Activated CD4-positive, alpha-beta T cell treated with anti-CD3 and anti-CD28 coated beads, Interleukin-2, amount 10 ng/mL, durations not matched to agents 24 days and 14 days (primary cell): Measurements from ENCODE around the gene POU4F1. TPM values are rescaled to one million over a fixed set of nuclear protein-coding genes. Genes with fewer than 3 reads are reported as not detected.

Experiments used
- DNase-seq: peaks from one replicate; pipeline ENCODE4 v3.0.0; 2022
- H3K27ac Mint-ChIP-seq: one replicate; pipeline ENCODE4 v1.8.0; 2022; ENCODE audit warnings: mild to moderate bottlenecking, mixed read lengths
- H3K27me3 Mint-ChIP-seq: one replicate; pipeline ENCODE4 v1.8.0; 2022; ENCODE audit warnings: mixed read lengths
- H3K36me3 Mint-ChIP-seq: one replicate; pipeline ENCODE4 v1.8.0; 2022; ENCODE audit warnings: low read depth, mild to moderate bottlenecking, mixed read lengths
- H3K4me1 Mint-ChIP-seq: one replicate; pipeline ENCODE4 v1.8.0; 2021; ENCODE audit warnings: mixed read lengths
- H3K4me3 Mint-ChIP-seq: one replicate; pipeline ENCODE4 v1.8.0; 2022; ENCODE audit warnings: mild to moderate bottlenecking, moderate library complexity, mixed read lengths
- H3K9me3 Mint-ChIP-seq: one replicate; pipeline ENCODE4 v1.8.0; 2021; ENCODE audit warnings: mixed read lengths
- intact Hi-C: fragments of 100-400 bp; cut with micrococcal nuclease; formaldehyde crosslinking; loops from one replicate; pipeline ENCODE4 v1.15.1; 2023
- total RNA-seq: library from RNA; stranded (reverse); gene quantifications from 2 replicates; pipeline ENCODE4 v1.2.3, GENCODE V29; 2022

The POU4F1 gene
- total RNA-seq, 1 donor from 2014 or later, result 0.14 TPM

GRCh38 chr13:78601124-78601873, 2.1 kb downstream of the POU4F1 start:
- Mint-ChIP-seq H3K9me3 (peaks cover 4% of the 10 kb centered on the region), H3K27me3 (peaks cover 81% of the 10 kb centered on the region), H3K4me3 (peak overlapping the region; percentile 52), H3K36me3 (peaks cover 12% of the 10 kb centered on the region), H3K27ac (peak overlapping the region; percentile 41), H3K4me1 (peaks cover 21% of the 10 kb centered on the region)
- peak; percentile 69 for DNase-seq
- intact Hi-C loops, result loop anchor here (5.0 kb wide), 1 partner anchor 684 kb away; the partner anchor contains the start of gene EDNRB

DNA sequence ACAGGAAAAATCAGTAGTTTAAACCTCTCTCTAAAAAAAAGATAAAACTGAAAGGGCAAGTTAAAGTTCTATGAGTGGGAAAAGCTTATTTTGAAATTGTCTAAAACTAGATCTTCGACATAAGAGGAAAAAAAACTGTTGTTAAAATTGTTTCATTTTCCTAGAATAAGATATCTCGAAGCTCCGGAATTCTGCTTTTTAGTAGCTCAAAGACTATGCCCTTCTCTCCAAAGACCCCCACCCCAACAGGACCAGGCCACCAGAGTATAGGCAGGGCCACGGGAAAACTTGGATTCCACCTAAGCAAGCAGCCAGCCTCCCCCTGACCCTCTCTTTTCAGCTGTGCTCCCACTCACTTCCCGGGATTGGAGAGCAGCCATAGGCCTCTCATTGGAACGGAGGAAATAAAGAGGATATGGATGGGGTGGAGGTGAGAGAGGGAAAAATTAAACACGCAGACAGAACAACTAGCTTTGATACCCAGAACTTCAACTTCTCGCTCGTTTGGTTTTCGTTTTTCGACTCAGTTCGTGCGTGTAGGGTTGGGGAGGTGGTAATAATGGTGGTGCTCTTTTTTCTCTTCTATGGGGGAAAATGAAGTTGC, 3.0 kb downstream of the POU4F1 start:
- Mint-ChIP-seq H3K27me3 (peaks cover 78% of the 10 kb centered on the region), H3K4me3 (peak overlapping the region; percentile 32), H3K4me1 (peaks cover 21% of the 10 kb centered on the region), H3K9me3 (peaks cover 4% of the 10 kb centered on the region), H3K27ac (peak overlapping the region; percentile 41), H3K36me3 (peaks cover 12% of the 10 kb centered on the region)
- DNase-seq, result no peak
- intact Hi-C loops, result loop anchor here (5.0 kb wide), 1 partner anchor 683 kb away; the partner anchor contains the start of gene EDNRB

- H3K4me1 Mint-ChIP-seq, result peaks cover 21% of the 10 kb centered on the region
- peaks cover 11% of the 10 kb centered on the region for H3K36me3 Mint-ChIP-seq
- H3K4me3 Mint-ChIP-seq, result no peak overlapping the region
- H3K27me3 Mint-ChIP-seq, result peaks cover 77% of the 10 kb centered on the region
- DNase-seq, result no peak
- intact Hi-C loops, result loop anchor here (5.0 to 10.0 kb wide), 2 partner anchors 465 to 682 kb away; partner anchors contain the start of gene EDNRB
- H3K9me3 Mint-ChIP-seq, result peaks cover 4% of the 10 kb centered on the region
- no peak overlapping the region for H3K27ac Mint-ChIP-seq
Measured at GRCh38 chr13:78599645-78600279, 3.6 kb downstream of the POU4F1 start.

DNA sequence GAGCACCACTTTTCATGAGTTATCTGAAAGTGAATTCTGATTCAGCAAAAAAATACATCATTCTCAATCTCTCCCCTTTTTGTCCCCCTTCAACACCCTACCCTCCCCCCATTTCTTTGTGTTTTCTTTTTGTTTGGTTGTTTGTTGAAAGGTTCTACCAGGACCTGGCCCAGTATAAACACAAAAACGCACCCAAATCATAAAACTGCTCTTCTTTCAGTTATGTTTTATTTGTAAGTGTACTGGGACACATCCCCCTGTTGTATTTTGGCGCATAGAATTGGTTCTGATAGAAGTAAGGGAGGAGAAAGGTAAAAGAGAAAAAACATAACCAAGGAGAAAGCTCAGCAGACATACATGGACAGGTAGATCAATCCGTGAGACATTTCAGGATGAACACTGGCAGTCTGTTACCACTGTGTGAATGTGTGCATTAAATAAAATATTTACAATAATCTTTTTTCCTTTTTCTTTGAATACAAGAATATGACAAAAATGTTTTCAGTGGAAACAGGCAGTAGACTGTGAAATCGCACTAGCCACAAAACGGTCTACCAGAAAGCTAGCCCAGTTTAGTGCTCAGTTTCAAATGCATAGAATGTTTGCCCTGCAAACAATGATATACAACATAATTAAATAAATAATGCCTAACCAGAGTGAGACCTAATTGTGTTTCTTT, 4.2 kb downstream of the POU4F1 start:
- Mint-ChIP-seq H3K27ac (no peak overlapping the region), H3K36me3 (peaks cover 11% of the 10 kb centered on the region), H3K4me3 (no peak overlapping the region), H3K4me1 (peaks cover 20% of the 10 kb centered on the region), H3K9me3 (peaks cover 4% of the 10 kb centered on the region), H3K27me3 (peaks cover 77% of the 10 kb centered on the region)
- no peak for DNase-seq
- intact Hi-C loops, result loop anchor here (10.0 kb wide), 1 partner anchor 464 kb away; no protein-coding TSS in a partner anchor

- no peak overlapping the region for H3K4me3 Mint-ChIP-seq
- DNase-seq, result no peak
- peaks cover 9% of the 10 kb centered on the region for H3K36me3 Mint-ChIP-seq
- H3K9me3 Mint-ChIP-seq, result peaks cover 4% of the 10 kb centered on the region
- H3K27me3 Mint-ChIP-seq, result peaks cover 76% of the 10 kb centered on the region
- intact Hi-C loops, result loop anchor here (10.0 kb wide), 1 partner anchor 463 kb away; no protein-coding TSS in a partner anchor
- H3K27ac Mint-ChIP-seq, result no peak overlapping the region
- peaks cover 13% of the 10 kb centered on the region for H3K4me1 Mint-ChIP-seq
Measured at GRCh38 chr13:78598116-78598781, 5.1 kb downstream of the POU4F1 start.

GRCh38 chr13:78597602-78597932, 5.8 kb downstream of the POU4F1 start:
- Mint-ChIP-seq H3K36me3 (peaks cover 7% of the 10 kb centered on the region), H3K4me1 (peaks cover 10% of the 10 kb centered on the region), H3K9me3 (peaks cover 4% of the 10 kb centered on the region), H3K27ac (peak overlapping the region; percentile 25), H3K4me3 (no peak overlapping the region), H3K27me3 (peaks cover 80% of the 10 kb centered on the region)
- intact Hi-C loops, result loop anchor here (10.0 kb wide), 1 partner anchor 463 kb away; no protein-coding TSS in a partner anchor
- DNase-seq, result no peak

DNA sequence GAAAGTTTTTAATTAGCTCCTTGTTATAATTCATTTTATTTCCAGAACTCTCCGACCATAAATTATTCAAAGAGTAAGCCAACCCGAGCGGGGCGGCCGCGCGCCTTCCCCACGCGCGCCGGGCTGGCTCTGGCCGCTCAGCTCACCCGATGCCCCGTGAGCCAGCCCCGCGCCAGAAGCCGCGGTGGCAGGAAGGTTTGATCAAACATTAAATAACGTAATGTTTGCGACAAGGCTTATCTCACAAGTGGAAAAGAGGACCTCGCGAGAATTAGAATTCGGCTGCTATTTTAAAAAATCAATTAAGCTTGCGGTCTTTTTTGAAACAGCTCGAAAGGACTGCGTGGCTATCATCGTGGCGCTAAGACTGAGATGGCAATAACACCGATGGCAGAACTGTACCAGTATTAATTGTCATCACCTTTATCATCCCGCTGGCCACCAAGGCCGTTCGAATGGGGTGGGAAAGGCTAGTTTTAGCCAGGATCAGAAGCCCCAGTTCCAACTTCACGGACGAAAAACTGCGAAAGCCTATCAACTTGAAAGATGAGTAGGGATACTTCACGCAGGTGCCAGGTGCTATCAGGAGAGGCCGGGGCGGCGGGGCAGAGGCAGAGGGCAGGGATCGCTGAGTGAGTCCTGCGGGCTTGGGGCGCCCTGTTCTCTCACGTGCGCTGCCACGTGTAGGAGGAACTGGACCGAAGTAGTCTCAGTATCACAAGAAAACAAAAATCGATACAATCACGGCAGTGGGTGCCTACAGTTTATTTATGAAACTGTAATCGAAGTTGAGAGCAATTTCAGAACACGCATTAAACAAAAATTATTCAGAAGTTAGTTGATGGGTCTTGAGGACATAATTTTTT, 6.4 kb downstream of the POU4F1 start:
- intact Hi-C loops, result loop anchor here (10.0 kb wide), 1 partner anchor 462 kb away; no protein-coding TSS in a partner anchor
- peaks cover 4% of the 10 kb centered on the region for H3K9me3 Mint-ChIP-seq
- peak overlapping the region; percentile 34 for H3K27ac Mint-ChIP-seq
- H3K4me1 Mint-ChIP-seq, result peaks cover 8% of the 10 kb centered on the region
- peak; percentile 61 for DNase-seq
- H3K36me3 Mint-ChIP-seq, result peaks cover 4% of the 10 kb centered on the region
- H3K27me3 Mint-ChIP-seq, result peaks cover 81% of the 10 kb centered on the region
- no peak overlapping the region for H3K4me3 Mint-ChIP-seq

GRCh38 chr13:78596399-78596735, 7.0 kb downstream of the POU4F1 start:
- Mint-ChIP-seq H3K27ac (no peak overlapping the region), H3K36me3 (peaks cover 4% of the 10 kb centered on the region), H3K9me3 (peaks cover 4% of the 10 kb centered on the region), H3K4me3 (no peak overlapping the region), H3K27me3 (peaks cover 84% of the 10 kb centered on the region), H3K4me1 (peaks cover 6% of the 10 kb centered on the region)
- DNase-seq, result no peak
- intact Hi-C loops, result loop anchor here (10.0 kb wide), 1 partner anchor 462 kb away; no protein-coding TSS in a partner anchor

- DNase-seq, result peak; percentile 69
- intact Hi-C loops, result loop anchor here (1.0 to 10.0 kb wide), 3 partner anchors 13 to 1745 kb away; partner anchors contain the start of gene SPRY2
- Mint-ChIP-seq H3K4me1 (peaks cover 3% of the 10 kb centered on the region), H3K27ac (peak overlapping the region; percentile 40), H3K27me3 (peaks cover 80% of the 10 kb centered on the region), H3K36me3 (peaks cover 3% of the 10 kb centered on the region), H3K9me3 (peaks cover 4% of the 10 kb centered on the region), H3K4me3 (no peak overlapping the region)
Measured at GRCh38 chr13:78595495-78596398, 7.6 kb downstream of the POU4F1 start.

DNA sequence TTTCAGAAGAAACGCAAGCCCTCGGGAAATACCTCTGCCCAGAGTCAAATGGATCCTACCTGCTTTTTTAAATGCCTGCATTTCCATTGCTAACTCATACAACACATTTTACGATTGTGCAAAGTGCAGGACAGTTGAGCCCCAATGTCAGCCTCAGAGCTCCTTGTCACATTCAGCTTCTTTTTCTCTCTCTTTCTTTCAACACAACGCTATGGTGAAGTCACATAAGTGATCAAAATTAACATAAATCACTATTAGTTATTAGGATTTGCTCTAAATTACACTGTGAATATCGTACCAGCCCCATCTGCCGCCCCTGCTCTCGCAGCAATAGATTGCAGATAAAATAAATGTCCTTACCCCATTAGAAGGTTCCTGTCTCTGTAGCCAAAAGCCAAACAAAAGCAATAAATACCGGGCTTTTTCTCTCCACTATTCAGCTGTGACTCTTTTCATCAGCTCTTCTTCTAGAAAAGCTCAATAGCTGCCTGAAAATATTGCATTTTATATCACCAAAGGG, 8.8 kb downstream of the POU4F1 start:
- intact Hi-C loops, result loop anchor here (1.0 to 10.0 kb wide), 3 partner anchors 11 to 1746 kb away; partner anchors contain the start of gene SPRY2
- H3K9me3 Mint-ChIP-seq, result peaks cover 4% of the 10 kb centered on the region

GRCh38 chr13:78593652-78594455, 9.5 kb downstream of the POU4F1 start:
- no peaks in the 10 kb centered on the region for H3K36me3 Mint-ChIP-seq
- intact Hi-C loops, result loop anchor here (1.0 to 10.0 kb wide), 3 partner anchors 11 to 1747 kb away; partner anchors contain the start of gene SPRY2

More for the DNA sequence above, 8.8 kb downstream of the POU4F1 start:
- no peak for DNase-seq
- H3K4me3 Mint-ChIP-seq, result no peak overlapping the region
- H3K27ac Mint-ChIP-seq, result peak overlapping the region; percentile 30
- peaks cover 77% of the 10 kb centered on the region for H3K27me3 Mint-ChIP-seq
- H3K36me3 Mint-ChIP-seq, result no peaks in the 10 kb centered on the region
- H3K4me1 Mint-ChIP-seq, result no peaks in the 10 kb centered on the region

More at GRCh38 chr13:78593652-78594455, 9.5 kb downstream of the POU4F1 start:
- H3K27me3 Mint-ChIP-seq, result peaks cover 77% of the 10 kb centered on the region
- peaks cover 9% of the 10 kb centered on the region for H3K9me3 Mint-ChIP-seq
- no peaks in the 10 kb centered on the region for H3K4me1 Mint-ChIP-seq
- DNase-seq, result no peak
- no peak overlapping the region for H3K4me3 Mint-ChIP-seq
- peak overlapping the region; percentile 27 for H3K27ac Mint-ChIP-seq
